ENCODE data around the gene OGFRL1. TPM values are rescaled to one million over a fixed set of nuclear protein-coding genes. Genes with fewer than 3 reads are reported as not detected.

OGFRL1 gene
- total and polyA plus RNA-seq, 8 donors: 12.4 to 28.9 (median 14.7) TPM

- no peak for TF ChIP-seq CTCF (IDR thresholded peaks at IDR 0.05)
- peaks cover 0 to 51% of the 10 kb centered on the region in 2 donors for H3K36me3 ChIP-seq
- DNase-seq (no peak), ATAC-seq (no peak)
- intact Hi-C loops (cut with DNase I): no loop called here
- H3K4me1 ChIP-seq: no peaks in the 10 kb centered on the region
- no peak overlapping the region for H3K27ac ChIP-seq
- H3K9me3 ChIP-seq: no peaks in the 10 kb centered on the region
- no peak overlapping the region for H3K4me3 ChIP-seq
- H3K27me3 ChIP-seq: no peaks in the 10 kb centered on the region
Observed at GRCh38 chr6:71300561-71301168, 12.1 kb downstream of the OGFRL1 start.

- DNase-seq (no peak), ATAC-seq (no peak)
- H3K4me3 ChIP-seq: no peak overlapping the region
- H3K4me1 ChIP-seq: no peaks in the 10 kb centered on the region
- H3K36me3 ChIP-seq: peaks cover 0 to 42% of the 10 kb centered on the region in 2 donors
- H3K27me3 ChIP-seq: no peaks in the 10 kb centered on the region
- no peak overlapping the region for H3K27ac ChIP-seq
- no peaks in the 10 kb centered on the region for H3K9me3 ChIP-seq
- intact Hi-C loops (cut with DNase I): no loop called here
- TF ChIP-seq CTCF (IDR thresholded peaks at IDR 0.05): no peak
Observed at GRCh38 chr6:71301546-71301945, 12.9 kb downstream of the OGFRL1 start.

GRCh38 chr6:71309656-71310055 lies 21.0 kb downstream of the OGFRL1 start:
- intact Hi-C loops (cut with DNase I): no loop called here
- Histone ChIP-seq H3K4me1 (no peaks in the 10 kb centered on the region), H3K27ac (no peak overlapping the region), H3K27me3 (no peaks in the 10 kb centered on the region), H3K36me3 (no peaks in the 10 kb centered on the region), H3K9me3 (no peaks in the 10 kb centered on the region), H3K4me3 (no peak overlapping the region)
- DNase-seq (no peak), ATAC-seq (no peak)
- no peak for TF ChIP-seq CTCF (IDR thresholded peaks at IDR 0.05)

GRCh38 chr6:71310261-71310660 lies 21.6 kb downstream of the OGFRL1 start:
- Histone ChIP-seq H3K27ac (no peak overlapping the region), H3K27me3 (no peaks in the 10 kb centered on the region), H3K36me3 (no peaks in the 10 kb centered on the region), H3K4me3 (no peak overlapping the region), H3K4me1 (no peaks in the 10 kb centered on the region), H3K9me3 (no peaks in the 10 kb centered on the region)
- DNase-seq (no peak), ATAC-seq (no peak)
- intact Hi-C loops (cut with DNase I): no loop called here
- TF ChIP-seq CTCF (IDR thresholded peaks at IDR 0.05): no peak

- DNase-seq (no peak), ATAC-seq (no peak)
- Histone ChIP-seq H3K4me3 (no peak overlapping the region), H3K36me3 (no peaks in the 10 kb centered on the region), H3K27me3 (no peaks in the 10 kb centered on the region), H3K4me1 (no peaks in the 10 kb centered on the region), H3K27ac (no peak overlapping the region), H3K9me3 (no peaks in the 10 kb centered on the region)
- intact Hi-C loops (cut with DNase I): no loop called here
- no peak for TF ChIP-seq CTCF (IDR thresholded peaks at IDR 0.05)
Observed at GRCh38 chr6:71312089-71312488, 23.5 kb downstream of the OGFRL1 start.

Measured in left lung (tissue), 10 donors.